CD4-positive, alpha-beta T cell treated with Interferon gamma for 1 hour (primary cell): ENCODE results near the gene GNA12.

Experiments
- DNase-seq: peaks from one replicate; pipeline ENCODE4 v3.0.0-alpha.2; 2020

Gene GNA12

DNA sequence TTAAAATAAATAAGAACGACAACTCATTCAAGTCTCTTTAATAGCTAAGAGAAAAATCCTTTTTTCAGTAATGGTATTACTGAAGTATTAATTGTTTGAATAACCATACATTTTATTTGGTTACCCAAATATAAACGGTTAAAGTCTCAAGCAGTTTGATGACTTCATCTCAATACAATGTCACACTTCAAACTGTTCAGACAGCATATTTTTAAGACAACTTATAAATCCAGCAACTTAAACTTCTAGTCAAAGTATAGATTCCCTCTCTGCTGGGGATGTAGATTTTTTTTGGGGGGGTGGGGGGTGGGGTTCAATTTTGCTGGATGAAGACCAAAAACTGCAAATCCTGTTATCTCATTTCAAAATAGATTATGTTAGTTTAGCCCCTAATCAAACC lies 42.0 kb downstream of the GNA12 start:
- DNase-seq: no peak

DNA sequence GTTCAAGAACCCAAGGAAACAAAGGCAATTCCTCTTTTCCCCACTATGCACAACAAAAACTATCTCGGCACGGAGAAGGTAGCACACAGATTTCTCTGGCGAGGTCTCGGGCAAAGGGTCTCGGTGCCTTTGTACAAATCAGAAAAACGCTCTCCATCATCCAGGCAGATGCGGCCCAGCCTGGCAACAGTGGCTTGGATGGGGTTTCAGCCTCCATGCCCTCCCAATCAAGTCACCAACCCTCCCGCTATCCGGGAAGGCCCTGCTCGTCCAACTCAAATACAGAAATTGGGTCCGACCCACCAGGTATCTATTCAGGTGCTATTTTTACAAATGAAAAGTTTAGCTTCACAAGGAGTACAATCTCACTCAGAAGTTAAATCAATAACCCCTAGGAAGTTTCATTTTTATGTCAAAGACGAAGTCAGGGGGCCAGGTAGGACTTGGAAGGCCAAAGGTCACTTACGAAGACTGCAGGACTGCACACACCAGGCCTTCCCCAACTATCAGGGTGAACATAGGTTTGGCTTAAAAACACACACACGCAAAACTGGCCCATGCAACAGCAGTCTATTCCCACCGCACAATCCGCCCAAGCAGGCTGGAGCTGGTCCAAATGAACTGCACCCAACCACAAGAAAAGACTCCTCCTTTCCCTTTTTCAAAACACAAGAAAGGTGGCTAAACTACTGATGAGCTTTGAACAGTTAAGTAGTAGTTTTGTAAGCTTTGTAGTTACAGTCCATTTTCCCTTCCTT lies 43.0 kb downstream of the GNA12 start:
- DNase-seq: no peak

DNA sequence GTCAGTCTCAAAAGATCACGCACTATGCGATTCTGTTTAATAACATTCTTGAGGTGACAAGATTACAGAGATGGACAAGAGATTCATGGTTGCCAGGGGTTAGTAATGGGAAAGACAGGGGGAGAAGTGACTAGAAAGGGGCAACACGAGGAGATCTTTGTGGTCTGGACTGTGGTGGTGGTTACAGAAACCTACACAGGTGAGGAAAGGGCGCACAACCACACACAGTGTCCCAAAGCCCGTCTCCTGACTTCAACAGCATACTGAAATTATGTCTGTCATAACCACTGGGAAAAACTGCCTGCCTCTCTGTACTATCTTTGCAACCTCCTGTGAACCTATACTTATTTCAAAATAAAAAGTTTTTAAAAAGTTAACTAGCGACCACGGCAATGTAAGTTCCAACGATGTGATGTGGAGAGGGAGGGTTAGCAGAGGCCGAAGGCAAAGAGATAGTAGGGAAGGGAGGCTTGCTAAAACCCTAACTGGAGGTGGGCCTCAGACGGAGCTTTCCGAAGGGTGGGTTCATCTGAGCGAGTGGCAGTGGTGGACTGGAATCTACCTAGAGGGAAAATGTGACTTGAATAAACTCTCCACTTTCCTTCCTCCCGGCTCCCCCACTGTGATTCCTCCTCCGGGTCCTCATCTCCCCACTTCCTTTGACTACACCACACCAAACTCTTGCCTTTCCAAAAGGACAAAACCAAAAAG lies 43.7 kb downstream of the GNA12 start:
- no peak for DNase-seq

DNA sequence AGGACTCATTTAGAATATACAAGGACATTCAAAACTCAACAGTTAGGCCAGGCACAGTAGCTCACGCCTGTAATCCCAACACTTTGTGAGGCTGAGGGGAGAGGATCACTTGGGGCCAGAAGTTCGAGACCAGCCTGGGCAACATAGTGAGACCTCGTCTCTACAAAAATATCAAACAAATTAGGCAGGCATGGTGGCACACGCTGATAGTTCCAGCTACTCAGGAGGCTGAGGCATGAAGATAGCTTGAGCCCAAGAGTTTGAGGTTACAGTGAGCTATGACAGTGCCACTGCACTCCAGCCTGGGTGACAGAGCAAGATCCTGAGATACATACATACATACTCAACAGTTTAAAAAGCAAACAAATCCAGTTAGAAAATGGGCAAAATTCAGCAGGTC lies 44.9 kb downstream of the GNA12 start:
- no peak for DNase-seq

DNA sequence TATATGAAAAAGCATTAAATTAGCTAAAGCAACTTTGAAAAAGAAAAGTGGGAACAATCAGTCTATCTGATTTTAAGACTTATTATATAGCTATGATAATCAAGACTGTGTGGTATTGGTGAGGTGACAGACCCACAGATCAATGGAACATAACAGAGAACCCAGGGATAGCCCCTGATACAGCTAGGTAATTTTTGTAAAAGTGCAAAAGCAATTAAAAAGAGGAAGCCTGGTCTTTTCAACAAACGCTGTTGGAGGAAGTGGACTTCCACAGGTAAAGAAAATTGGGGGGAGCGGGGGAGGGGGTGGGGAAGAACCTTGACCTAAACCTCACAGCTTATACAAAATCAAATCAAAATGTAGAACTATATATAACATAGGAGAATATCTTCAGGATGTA lies 45.4 kb downstream of the GNA12 start:
- no peak for DNase-seq

DNA sequence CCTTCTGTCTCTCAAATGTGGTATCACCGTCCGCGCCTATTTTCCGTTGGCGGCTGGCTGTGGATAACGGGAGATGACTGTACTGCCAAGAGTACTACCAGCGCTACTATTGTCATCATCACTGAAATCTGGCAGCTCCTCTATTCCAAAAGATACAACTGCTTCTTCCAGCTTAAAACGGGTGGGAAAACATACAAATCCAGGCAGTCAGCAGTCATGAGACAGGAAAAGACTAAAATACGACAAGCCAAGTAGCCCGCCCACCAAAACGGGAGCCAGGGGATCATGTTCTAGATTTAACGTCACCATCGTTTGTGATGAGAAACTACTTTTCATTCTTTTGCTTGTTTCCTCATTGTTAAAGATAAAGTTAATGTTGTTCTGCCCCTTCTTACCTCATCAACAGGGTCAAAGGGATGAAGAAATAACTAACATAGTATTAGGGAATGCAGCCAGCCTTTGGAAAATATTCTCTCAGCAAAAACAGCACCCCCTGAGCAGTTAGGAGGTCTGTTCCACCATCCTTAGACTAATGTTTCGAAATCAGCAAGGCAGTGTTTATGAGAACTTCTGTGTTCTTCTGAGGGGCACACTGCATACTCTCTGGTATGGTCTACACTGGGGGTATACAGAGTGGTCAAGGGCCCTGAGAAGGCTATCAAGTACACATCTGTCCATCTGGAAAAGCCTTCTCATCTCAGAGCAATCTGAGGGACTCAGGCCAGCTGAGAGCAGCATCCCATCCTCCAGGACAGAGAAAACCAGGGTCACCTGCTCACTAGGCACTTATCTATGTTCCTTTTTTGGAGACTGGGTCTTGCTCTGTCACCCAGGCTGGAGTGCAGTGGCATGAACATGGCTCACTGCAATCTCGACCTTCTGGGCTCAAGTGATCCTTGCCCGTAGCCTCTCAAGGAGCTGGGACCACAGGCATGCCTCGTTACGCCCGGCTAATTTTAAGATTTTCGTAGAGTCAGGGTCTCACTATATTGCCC lies 47.5 kb downstream of the GNA12 start:
- no peak for DNase-seq

DNA sequence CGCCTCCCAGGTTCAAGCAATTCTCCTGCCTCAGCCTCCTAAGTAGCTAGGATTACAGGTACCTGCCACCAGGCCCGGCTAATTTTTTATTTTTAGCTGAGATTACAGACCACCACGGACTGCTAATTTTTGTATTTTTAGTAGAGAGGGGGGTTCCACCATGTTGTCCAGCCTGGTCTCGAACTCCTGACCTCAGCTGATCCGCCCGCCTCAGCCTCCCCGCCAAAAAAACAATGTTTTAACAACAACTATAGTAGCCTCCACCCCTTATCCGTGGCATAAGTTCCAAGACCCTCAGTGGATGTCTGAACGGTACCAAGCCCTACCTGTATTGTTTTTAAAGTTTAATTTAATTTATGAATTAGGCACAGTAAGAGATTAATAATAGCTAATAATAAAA lies 48.2 kb downstream of the GNA12 start:
- DNase-seq: no peak

DNA sequence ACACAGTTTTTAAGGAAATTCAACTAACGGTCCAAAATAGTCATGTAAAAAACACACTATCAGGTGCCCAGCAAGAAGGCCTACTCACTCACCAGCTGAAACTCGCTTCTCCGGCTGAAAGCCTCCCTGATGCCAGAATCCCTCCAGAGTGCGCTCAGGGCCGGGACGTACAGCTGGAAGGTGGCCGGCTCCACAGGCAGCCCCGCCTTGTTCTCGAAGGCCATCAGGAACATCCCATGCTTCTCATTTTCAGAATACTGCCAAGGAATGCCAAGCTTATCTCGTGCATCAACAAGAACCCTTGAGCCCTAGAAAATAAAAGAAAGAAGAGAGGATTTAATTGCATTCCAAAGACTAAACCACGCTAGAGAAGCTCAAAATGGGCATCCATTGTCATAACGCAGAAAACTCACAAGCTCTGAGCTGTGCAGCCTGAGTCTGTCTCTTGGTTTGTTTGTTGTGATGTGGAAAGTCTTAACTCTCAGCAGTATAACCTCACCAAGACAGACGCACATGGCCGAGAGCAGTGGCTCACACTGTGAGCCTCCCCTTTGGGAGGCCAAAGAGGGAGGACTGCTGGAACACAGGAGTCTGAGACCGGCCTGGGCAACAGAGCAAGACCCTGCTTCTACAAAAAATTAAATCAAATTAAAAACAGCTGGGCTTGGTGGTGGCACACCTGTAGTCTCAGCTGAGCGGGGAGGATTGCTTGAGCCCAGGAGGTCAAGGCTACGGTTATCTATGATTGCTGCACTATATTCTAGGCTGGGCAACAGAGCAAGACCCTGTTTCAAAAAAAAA lies 49.1 kb downstream of the GNA12 start:
- DNase-seq: no peak

DNA sequence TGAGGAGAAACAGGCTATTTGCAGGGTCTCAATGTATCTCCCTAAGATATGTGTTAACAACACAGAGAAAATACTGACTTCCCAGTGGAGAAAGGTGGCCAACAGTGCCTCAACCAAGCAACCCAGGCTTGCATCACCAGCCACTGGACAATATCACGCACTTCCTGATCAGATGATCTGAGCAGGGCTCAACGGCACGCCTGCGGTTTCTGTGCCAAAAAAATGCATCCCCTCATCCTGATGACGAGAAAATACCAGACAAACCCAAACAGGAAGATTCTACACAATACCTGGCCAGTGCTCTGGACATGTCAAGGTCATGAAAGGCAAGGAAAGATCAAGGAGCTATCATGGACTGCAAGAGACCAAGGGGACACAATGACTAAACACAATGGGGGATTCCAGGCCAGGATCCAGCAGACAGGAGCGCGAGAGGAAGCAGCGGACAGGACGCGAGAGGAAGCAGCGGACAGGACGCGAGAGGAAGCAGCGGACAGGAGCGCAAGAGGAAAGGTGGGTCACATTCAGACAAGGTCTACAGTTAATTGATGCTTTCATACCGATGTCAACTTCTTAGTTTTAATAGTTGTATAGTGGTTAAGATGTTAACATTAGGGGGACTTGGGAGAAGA lies 51.1 kb downstream of the GNA12 start:
- peak; percentile 41 for DNase-seq

DNA sequence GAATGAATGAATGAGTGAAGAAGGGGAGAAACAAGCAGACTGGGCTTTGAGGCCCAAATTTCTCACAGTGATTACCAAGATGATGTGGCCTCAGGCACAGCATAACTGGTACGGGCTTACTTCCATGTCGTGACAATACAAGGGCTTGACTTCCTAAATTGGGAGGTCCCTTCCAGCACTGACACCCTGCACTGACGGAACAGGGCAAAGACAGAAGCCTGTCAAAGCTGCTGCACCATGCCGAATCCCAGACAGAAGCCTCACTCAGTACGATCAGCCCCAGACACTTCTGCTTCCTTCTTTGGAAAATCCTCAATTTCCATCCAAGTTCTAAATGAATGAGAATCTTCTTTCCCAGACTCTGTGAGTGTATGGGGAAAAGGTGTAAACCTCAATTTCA lies 51.9 kb downstream of the GNA12 start:
- DNase-seq: no peak

DNA sequence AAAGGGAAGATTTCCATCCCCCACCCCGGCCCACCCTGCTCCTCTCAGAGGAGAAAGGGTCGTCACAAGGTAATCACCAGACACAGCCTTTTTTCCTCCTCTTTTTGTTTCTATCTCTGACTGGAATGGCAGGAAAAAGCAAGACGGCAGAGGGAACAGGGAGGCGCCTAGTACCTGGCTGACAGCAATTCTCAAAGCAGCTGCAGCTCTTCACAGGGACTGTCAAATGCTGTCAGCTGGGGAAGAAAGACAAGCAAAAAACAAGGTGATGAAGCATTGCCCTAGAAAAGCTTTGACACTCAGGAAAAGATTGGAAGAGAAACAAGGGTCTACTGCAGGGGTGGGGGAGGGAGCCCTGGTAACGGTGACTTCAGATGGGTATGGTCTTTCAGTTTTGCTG lies 52.7 kb downstream of the GNA12 start:
- no peak for DNase-seq

DNA sequence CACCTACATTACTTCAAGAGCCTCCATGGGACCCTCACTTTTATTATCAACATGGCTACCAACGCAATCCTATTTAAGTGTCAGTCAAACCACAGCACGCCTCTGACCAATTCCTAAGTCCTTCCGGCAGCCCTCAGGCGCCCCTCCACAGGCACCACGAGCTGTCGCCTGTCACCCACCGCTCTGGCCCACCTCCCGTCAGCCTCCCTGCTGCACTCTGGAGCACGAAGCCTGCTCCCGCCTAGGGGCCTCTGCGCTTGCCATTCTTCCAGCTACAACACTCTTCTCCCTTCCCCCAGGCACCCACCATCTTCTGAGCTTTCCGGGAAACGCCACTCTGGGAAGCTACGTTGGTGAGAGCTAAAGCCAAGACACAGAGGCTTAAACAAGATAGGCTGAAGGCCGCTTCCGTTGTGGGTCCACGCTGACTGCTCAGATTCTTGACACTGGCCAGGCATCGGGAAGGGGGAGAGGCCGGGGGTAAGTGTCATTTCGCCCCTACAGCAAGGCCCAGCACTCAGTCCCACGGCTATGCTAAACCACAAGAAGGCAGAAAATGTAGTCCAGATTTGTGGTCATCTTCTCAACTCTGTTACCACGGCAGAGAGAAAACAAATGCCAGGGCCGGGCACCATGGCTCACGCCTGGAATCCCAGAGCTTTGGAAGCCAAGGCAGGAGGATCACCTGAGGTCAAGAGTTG lies 56.7 kb downstream of the GNA12 start:
- no peak for DNase-seq

DNA sequence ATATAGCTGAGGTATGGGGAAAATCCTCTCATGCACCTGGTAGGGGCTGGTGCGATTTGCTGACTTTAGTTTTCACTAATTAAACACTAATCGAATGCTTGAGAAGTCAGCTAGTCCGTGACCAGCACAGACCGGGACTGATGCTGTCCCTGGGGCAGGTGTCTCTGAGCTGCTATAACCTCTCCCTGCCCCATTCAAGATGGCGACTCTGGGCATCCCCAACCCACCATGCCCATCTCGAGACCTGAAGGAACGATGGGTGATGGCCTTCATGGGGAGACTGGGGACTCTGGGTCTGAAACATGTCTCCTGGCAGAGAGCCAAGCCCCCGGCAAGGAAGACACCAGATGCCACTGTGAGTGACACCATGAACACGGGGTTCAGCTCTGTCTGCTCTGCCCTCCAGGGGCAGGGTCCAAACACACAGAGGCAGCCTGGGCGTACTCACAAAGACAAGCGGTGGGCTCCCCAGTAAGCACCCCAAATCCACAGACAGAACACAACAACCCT lies 57.4 kb downstream of the GNA12 start:
- no peak for DNase-seq

DNA sequence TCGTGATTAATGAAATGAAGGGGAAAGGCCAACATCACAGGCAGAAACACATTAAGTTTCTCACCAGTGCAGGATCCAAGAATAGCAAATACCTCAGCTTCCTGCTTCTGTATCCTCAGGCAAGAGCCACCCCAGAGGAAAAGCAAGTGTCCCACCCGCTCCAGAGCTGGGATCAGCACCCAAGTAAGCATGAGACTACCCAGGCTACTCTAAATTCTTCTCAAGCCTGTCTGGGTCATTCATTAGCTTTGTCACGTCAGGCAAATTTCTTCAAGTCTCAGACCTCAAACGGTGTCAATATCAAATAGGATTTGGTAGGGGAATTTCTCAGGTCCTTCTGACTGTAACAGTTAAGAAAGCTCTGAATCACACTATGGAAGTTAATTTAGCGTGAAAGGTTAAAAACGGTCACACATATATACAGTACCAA lies 59.0 kb downstream of the GNA12 start:
- no peak for DNase-seq

DNA sequence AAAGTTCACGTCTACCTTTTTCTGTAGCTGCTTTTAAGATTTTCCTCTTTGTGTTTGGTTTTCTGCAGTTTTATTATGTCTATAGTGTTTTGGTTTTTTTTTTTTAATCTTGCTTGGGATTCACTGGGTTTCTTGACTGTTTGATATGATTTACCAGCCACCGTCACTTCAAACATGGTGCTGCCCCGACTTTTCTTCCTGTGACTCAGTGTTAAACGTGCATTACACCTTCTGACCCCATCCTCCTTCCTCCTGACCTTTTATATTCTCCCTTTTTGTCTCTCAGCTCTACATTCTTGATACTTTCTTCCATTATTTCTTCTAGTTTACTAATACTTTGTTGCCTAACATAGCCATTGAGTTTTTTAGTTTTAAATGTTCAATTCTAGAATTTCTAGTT lies 61.5 kb downstream of the GNA12 start:
- no peak for DNase-seq

DNA sequence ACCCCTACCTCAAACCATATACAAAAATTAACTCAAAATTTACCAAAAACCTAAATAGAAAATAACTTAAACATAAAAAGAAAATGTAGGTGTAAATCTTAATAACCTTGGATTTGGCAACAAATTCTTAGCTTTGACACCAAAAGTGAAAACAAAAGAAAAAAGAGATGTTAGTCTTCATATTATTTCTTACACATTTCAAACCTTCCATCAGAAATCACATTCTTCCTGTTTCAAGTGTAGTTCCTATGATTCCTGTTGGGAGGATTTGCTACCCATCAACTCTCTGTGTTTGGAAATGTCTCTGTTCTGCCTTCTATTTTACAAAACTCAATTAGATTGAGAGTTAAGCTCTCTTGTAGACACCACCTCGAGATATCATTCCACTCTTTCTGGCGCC lies 62.0 kb downstream of the GNA12 start:
- no peak for DNase-seq

DNA sequence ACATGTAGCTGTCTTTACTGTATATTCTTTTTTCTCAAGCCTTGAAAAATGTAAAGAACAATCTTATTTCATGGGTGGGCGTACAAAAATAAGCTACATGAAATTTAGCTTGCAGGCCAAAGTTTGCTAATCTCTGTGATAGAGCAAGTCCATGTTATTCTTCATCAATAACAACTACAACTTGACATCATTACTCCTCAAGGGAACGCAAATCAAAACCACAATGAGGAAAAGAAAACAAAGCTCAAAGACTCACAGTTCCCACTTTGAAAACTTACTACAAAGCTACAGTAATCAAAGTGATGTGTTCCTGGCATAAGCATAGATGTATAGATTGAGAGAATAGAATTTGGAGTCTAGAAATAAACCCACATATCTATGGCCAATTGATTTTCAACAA lies 62.5 kb downstream of the GNA12 start:
- no peak for DNase-seq

DNA sequence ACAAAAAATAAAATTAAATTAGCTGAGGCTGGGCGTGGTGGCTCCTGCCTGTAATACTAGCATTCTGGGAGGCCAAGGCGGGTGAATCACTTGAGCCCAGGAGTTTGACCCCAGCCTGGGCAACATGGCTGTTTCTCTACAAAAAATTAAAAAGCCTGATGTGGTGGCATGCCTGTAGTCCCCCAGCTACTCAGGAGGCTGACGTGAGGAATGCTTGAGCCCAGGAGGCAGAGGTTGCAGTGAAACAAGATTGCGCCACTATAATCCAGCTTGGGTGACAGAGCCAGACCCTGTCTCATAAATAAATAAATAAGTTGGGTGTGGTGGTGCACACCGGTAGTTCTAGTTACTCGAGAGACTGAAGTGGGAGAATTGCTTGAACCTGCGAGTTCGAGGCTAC lies 65.1 kb downstream of the GNA12 start:
- no peak for DNase-seq

DNA sequence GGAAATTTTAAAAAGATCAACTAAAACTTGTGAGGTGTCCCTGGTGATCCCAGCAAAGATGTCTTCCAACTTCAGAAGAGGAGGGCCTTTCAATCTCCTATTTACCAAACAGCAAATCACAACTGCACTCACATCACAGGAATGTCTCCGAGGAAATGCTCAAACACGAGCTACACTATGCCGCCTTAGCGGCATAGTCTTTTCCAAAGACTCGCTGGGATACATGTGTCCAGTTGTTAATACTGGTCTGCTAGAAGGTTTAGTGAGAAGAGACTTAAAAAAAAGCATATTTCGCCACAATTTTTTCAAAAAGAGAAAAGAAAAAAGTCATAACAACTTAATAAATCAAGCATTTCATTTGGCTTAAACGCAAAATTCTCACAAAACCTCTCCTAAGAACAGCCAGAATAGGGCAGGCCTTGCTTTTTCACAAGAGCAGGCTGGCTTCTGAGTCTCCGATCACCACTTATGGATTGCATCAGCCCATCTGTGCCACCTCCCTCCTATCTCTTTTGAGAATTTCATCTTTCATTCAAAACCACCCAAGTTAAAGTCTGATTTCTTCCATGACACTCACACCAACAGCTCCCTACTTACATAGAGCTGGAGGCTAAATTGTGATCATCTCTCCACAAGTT lies 66.1 kb downstream of the GNA12 start:
- DNase-seq: no peak

DNA sequence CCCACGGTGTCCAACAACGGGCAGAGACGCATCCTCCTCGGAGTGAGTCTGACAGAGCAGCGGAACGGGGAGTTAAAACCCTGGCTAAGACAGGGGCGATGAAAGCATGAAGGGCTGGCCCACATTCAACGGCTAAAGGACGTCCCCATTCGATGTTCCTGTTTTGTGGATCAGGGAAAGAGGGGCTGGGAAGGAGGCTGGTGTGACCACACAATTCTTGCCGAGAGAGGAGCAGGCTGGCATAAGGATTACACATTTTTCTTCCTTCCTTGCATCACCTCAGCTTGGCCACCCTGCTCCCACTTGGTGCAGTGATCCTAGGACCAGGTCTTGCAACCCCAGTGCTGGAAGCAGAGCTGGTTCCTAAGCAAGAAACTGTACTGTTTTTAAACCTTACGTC lies 67.7 kb downstream of the GNA12 start:
- no peak for DNase-seq

DNA sequence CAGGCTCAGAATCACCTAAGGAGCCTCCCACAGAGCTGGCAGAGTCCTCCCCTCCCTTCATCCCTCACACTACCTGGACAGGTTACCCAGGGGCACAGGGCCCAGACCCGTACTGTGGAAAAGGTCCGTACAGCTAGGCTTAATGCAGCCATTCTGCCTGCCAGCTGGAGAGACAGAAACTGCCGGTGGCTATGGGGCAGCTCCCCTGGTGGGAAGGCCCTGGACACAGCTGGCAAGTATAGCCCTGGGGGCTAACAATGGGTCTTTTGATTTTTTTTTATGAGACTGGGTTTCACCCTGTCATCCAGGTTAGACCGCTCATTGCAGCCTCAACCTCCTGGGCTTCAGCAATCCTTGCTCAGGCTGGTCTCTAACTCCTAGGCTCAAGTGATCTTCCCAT lies 68.3 kb downstream of the GNA12 start:
- DNase-seq: no peak
